ENCODE data around the gene CUX1.

CUX1 gene

DNA sequence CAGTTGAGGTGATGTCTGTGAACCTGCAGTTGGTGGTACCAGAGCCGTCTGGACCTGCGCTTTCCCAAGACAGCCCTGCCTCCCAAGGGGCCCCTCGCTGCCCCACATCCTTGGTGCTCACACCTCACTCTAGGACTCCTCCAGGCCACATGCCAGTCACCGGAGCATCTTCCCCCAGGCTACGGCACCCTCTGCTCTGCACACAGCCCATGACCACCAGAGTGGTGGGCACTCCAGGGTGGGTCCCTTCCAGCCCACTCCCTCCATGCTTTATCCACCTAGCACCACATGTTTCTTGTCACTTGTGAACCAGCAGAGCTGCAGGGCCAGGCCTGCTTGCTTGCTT, 285.6 kb downstream of the CUX1 start:
- ChIA-PET CTCF (no interaction called here), POLR2A (no interaction called here)
- no peak for DNase-seq (ENCODE audit: low read depth, low spot score)
- H3K4me3 ChIP-seq (ENCODE audit: low read depth, low read length): no peak overlapping the region
- TF ChIP-seq, protein P1, sequence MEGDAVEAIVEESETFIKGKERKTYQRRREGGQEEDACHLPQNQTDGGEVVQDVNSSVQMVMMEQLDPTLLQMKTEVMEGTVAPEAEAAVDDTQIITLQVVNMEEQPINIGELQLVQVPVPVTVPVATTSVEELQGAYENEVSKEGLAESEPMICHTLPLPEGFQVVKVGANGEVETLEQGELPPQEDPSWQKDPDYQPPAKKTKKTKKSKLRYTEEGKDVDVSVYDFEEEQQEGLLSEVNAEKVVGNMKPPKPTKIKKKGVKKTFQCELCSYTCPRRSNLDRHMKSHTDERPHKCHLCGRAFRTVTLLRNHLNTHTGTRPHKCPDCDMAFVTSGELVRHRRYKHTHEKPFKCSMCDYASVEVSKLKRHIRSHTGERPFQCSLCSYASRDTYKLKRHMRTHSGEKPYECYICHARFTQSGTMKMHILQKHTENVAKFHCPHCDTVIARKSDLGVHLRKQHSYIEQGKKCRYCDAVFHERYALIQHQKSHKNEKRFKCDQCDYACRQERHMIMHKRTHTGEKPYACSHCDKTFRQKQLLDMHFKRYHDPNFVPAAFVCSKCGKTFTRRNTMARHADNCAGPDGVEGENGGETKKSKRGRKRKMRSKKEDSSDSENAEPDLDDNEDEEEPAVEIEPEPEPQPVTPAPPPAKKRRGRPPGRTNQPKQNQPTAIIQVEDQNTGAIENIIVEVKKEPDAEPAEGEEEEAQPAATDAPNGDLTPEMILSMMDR (IDR thresholded peaks at IDR 0.05; ENCODE audit: insufficient read depth, low read length, missing control alignments): no peak

DNA sequence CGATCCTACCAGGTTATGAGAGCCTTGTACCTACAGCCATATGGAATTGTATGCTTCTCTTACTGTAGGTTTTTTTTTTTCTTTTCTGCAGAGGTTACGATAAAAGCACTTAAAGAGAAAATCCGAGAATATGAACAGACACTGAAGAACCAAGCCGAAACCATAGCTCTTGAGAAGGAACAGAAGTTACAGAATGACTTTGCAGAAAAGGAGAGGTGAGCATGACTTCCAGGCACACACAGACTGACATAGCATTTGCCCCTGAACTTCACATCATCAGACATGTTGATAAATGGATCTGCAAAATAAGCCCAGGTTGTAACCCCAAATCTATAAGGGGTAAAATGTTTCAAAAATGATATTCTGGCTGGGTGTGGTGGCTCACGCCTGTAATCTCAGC, 286.8 kb downstream of the CUX1 start:
- CTCF ChIA-PET: no interaction called here
- POLR2A ChIA-PET: no interaction called here
- H3K4me3 ChIP-seq (ENCODE audit: low read depth, low read length): no peak overlapping the region
- no peak for DNase-seq (ENCODE audit: low read depth, low spot score)
- TF ChIP-seq, protein P1 (IDR thresholded peaks at IDR 0.05; ENCODE audit: insufficient read depth, low read length, missing control alignments): no peak

DNA sequence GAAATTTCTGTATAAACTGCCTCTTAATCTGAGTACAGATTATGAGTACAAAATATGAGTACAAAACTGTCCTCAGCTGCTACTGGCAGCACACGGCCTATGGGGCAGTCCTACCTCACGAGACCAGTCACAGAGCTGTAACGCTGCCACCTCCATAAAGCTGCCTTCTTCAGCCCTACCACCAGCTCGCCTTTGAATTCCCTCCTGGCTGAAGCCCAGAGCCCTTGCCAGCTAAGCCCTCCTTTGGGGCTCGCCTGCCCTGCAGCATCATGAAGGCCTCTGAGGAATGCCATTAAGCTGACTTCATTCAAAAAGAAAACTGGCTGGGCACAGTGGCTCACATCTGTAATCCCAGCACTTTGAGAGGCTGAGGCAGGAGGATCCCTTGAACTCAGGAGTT, 289.2 kb downstream of the CUX1 start:
- ChIA-PET POLR2A (no interaction called here), CTCF (interaction anchor here (1.0 kb wide), 1 partner anchor 11 kb away, joined by 4 read pairs; no protein-coding TSS in a partner anchor)
- no peak overlapping the region for H3K4me3 ChIP-seq (ENCODE audit: low read depth, low read length)
- TF ChIP-seq, protein P1 (IDR thresholded peaks at IDR 0.05; ENCODE audit: insufficient read depth, low read length, missing control alignments): no peak
- no peak for DNase-seq (ENCODE audit: low read depth, low spot score)

DNA sequence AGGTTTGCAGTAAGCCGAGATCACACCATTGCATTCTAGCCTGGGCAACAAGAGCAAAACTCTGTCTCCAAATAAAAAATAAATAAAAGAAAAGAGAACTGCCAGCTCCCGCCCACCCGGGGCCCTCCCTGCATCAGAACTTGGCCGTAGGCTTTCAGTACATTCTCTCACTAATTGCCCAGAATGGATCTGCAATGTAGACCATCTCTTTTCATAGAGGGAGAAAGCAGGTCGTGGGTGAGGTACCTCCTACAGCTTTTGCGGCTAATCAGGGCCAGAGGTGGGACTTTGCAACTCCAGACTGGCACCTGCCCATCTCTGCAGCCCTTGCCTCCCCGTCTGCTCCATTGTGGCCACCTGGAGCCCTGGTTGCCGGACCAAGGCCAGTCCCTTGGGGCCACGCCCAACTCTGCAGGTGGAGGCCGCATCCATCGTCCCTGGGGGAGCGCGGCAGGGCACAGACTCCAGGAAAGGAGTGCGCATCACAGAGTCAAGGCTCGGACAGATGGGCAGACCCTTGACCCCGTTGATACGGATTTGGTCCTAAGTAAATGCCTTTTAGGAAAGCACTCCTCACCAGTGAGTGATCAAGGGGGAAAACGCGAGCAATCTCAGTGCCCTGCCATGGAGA, 290.2 kb downstream of the CUX1 start:
- ChIA-PET POLR2A (no interaction called here), CTCF (no interaction called here)
- H3K4me3 ChIP-seq (ENCODE audit: low read depth, low read length): no peak overlapping the region
- no peak for DNase-seq (ENCODE audit: low read depth, low spot score)
- TF ChIP-seq, protein P1 (IDR thresholded peaks at IDR 0.05; ENCODE audit: insufficient read depth, low read length, missing control alignments): no peak

DNA sequence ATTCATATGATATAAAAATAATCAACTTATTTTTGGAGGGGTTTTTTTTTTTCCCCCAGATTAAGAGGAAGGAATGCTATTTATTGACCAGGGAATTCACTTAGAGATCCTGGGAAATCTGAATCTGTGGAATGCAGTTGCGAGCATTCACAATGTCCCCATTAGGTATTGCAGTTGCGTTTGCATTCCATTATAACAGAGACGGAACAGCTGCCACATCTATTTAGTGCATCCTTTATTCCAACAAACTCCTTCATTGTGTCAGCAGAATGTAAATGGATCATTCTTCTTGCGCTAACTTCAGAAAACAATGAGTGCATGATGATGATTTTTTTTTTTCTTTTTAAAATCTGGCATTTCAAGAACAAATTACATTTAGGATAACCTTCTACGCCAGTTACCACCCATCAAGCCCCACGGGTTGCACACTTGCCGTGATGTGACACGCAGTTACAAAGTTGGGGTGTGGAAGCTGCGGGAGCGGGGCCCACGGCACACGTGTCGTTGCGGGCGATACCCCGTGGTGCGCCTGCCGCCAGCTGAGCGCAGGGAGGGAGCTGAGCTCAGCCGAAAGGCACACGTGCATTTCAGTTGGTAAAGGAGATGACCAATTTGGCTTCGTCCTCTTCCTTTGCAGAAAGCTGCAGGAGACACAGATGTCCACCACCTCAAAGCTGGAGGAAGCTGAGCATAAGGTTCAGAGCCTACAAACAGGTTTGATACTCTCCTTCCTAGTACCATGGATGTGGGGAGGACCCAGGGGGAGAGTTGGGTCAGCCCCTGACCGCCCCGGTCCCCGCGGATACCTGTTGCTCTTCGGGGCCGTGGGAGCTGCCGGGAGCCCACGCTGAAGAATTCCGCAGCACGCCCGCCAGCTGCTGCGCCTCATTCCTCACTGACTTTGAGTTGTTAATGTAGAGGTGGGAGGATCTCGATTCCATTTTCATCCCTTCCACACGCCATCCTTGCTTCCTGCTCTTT, 293.9 kb downstream of the CUX1 start:
- TF ChIP-seq, protein P1 (IDR thresholded peaks at IDR 0.05; ENCODE audit: insufficient read depth, low read length, missing control alignments): no peak
- H3K4me3 ChIP-seq (ENCODE audit: low read depth, low read length): no peak overlapping the region
- no peak for DNase-seq (ENCODE audit: low read depth, low spot score)
- POLR2A ChIA-PET: no interaction called here
- CTCF ChIA-PET: no interaction called here

DNA sequence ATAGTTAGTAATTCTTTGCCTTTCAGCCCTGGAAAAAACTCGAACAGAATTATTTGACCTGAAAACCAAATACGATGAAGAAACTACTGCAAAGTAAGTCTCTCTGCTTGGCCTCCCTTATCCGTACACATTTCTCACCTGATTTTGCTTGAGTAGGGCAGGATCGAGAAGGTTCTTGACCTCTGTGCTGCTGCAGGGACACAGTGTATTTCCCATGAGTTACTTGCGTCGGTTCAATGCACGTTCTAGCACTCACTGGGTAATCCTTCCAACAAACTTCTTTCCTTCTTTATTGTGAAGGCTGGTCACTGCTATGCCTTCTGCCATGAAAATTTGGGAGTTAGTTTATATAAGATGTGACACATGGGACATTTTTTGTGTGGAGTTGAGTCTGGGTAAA, 297.8 kb downstream of the CUX1 start:
- TF ChIP-seq, protein P1 (IDR thresholded peaks at IDR 0.05; ENCODE audit: insufficient read depth, low read length, missing control alignments): no peak
- no peak overlapping the region for H3K4me3 ChIP-seq (ENCODE audit: low read depth, low read length)
- DNase-seq (ENCODE audit: low read depth, low spot score): no peak
- CTCF ChIA-PET: no interaction called here
- POLR2A ChIA-PET: no interaction called here
